Fibroblast of peridontal ligament (primary cell): ENCODE results near the gene F11R.
A peak's percentile ranks its signal among the peaks of the same experiment; 100 is the strongest.
"Not testable (repeated sequence)": the region's sequence is repeated elsewhere in the genome, so short reads cannot be mapped to it uniquely, and the experiment has no call there.

Source experiments
- DNase-seq: peaks from one replicate; pipeline ENCODE4 v3.0.0-alpha.2; 2010; ENCODE audit errors: extremely low read depth

F11R gene

DNA sequence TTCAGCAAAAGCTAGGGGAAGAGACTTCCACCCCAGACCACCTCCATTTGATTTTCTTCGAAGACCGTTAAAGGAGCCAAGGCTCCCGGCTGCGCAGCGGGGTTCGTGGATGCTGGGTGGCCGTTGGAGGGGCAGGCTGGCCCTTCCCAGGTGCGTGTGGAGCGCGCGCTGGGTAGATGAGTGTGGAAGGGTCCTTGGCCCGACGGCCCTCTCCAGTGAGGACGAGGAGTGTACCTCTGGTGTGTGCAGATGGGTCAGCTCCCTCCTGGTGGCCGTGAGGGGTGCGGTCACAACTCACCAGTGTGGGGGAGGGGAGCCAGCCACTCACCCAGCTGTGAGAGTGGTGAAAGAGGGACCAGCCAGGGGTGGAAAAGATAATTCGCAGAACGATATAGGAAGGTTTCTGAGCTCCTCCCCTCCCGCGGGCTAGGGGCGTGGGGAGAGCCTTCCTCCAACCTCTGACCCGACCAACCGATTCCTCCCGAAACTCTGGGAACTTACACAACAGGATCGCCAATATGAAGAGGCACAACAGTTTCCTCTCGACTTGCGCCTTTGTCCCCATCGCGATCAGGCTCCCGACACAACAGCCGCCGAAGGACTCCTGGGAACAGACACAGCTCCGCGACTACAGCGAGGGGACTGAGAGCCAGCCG lies at the start of gene F11R:
Gene F11R, minus strand, starts transcription at position 644 of the 656 bp plus-strand sequence. Its CDS starts 79 bp downstream, at position 565.
- no peak for DNase-seq

DNA sequence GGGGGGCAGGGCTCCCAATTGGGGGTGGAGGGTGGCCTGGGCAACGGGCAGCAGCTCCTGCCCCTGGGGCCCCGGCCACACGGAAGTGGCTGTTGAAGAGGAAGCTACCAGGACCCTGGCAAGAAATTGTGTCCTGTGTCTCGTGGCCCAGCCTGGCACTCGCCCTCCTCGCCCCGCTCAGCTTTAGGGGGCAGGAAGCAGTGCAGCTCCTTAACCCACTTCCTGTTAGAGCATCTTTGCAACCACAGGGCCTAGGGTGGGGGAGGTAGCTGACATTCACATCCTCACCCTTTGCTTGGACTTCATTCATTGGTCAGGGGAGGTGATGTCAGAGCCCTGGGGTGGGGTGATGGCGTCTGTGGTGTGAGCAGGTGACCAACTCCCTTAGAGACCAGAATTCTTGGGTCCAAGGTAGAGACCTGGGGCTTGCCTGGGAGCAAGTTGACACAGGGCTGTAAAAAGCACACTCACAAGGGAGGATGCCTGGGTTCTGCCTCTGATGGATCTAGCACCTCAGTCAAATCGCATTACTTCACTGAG lies 48.8 kb upstream of the F11R start, which contains the start of gene ARHGAP30:
Gene ARHGAP30, minus strand, starts transcription at position 161 of the 540 bp plus-strand sequence. CDS start 267 bp downstream, outside the sequence.
- no peak for DNase-seq

DNA sequence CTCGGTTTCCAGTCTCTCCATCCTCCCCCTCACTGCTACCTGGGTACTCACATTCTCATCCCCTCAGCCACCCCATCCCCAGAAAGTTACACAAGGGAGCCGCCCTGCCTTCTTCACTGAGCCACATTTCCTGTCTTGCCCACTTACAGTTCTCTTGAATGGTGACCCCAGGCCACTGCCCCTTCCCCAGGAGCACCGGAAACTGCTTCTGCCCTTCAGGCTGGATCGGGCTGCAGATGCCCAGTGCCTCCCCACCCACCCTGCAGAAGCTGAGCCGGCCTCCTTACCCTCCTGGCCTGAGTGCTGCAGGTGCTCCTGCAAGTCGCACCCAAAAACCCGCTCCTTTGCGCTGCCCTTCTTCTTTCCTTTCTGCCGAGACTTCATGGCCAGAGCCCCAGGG lies 48.3 kb upstream of the F11R start:
- DNase-seq: no peak

DNA sequence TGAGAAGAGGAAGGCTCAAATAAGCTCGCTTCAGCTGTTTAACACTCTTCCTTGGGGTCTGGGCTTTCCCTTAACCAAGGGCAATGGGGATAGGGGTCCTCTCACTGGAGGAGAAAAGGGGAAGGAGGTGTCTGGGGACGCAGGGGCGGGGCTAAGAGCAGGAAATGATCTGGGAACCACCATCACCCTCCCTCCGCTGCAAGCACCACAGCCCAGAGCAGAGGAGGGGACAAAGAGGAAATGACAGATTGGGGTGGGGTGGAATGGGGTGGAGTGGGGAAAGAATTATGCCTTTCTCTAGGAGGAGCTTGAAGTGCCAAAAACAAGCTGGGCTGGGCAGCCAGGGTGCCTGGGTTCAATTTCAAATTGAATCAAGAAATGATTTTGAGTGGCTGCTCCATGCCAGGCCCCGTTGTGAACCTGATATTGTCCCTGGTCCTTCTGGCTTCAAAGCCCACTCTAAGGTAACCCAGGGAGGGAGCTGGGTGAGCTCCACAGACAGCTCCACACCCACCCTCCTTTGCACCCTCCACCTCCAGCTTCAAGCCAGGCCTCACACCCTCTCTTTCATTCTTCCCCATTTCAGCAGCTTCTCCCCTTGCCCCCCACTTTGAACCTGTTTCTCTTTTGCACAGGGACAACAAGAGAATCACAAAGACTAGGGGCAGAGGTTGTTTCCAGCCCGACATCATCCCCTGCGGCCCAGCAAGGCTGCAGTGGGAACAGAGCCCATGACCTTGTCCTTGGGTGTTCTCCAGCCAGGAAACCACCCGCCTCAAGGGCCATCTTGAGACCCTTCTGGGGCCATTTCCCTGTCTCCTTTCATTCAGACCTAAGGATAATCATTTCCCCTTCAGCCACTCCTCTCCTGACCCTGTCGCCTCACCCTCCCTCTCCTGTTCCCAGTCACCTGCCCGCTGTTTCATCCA lies 47.6 kb upstream of the F11R start:
- no peak for DNase-seq

DNA sequence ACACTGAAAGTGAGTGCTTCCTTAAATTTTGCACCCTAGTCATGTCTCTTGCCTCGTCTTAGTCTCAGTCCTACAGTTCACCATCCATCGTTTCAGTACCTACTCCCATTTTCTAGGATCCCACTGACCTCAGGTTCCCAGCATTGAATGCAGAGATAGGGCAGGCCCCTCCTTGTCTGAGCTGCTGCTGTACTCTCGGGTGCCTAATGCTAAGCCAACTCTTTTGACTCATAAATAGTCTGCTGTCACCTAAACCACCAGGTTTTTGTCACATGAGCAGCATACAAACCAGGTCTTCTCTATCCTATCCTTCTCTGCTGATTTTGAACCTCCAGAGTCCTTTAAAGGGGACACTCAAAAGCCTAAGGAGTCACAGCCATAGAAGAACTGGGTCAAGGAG lies 45.7 kb upstream of the F11R start:
- DNase-seq: no peak

DNA sequence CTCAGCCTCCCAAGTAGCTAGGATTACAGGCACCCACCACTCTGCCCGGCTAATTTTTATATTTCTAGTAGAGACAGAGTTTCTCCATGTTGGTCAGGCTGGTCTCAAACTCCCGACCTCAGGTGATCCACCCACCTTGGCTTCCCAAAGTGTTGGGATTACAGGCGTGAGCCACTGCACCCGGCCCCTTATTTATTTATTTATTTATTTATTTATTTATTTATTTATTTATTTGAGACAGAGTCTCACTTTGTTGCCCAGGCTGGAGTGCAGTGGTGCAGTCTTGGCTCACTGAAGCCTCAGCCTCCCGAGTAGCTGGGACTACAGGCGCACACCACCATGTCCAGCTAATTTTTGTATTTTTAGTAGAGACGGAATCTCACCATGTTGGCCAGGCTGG lies 44.7 kb upstream of the F11R start:
- not testable (repeated sequence) for DNase-seq

DNA sequence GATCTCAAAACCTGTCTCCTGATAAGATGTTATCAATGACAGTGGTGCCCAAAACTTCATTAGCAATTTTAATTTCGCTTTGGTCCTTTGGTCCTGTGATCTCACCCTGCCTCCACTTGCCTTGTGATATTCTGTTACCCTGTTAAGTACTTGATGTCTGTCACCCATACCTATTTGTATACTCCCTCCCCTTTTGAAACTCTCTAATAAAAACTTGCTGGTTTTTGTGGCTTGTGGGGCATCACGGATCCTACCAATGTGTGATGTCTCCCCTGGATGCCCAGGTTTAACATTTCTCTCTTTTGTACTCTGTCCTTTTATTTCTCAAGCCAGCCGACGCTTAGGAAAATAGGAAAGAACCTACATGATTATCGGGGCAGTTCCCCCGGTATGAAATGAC lies 43.0 kb upstream of the F11R start:
- DNase-seq: not testable (repeated sequence)

DNA sequence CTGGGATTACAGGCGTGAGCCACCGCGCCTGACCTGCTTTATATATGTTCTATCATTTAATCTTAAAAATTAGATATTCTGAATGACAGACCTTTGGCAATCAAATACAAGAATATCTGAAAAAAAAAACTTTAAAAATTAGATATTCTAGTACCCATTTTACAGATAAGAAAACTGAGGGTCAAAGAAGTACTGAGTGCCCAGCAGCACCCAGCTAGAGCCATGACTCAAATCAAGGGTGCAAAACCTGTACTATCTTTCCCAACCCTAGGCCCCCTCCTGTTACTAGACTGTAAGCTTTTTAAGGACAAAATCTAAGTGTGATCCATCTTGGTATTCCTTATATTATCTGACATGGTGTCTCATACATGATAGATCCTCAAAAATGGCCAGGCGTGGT lies 40.5 kb upstream of the F11R start:
- no peak for DNase-seq

DNA sequence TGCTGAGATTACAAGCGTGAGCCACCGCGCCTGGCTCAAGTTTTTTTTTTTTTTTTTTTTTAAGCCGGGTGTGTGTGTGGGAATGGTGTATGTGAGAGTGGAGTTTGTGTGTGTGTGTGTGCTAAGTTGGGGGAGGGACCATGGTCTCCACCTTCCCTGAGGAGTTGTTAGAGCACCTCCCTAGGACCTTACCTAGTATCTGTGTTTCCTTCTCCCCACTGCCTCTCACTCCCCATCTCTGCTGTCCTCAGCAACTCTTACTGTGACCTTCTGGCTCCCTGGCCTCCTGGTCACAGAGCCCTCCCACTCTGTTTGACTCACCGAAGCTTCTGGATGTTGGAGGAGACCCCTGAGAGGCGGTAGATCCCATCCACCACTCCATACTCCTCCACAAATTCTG lies 38.3 kb upstream of the F11R start:
- DNase-seq: no peak

DNA sequence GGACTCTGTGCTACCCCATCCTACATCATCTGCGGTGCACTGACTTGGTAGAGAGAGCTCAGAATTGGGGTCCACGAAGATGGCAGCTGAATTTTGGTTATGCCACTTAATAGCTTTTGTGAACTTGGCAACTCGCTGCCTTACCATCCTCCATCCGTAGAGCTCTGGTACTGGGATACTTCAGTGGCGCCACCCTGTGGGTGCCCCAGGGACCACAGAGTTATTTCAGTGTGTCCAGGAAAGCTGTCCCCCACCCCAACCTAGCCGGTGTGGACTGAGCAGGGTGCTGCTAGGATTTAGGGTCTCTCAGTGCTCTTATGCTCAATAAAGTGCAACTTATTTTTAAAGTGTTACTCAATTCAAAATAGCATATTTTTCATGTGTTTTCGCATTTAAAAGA lies 33.9 kb upstream of the F11R start:
- DNase-seq: no peak

DNA sequence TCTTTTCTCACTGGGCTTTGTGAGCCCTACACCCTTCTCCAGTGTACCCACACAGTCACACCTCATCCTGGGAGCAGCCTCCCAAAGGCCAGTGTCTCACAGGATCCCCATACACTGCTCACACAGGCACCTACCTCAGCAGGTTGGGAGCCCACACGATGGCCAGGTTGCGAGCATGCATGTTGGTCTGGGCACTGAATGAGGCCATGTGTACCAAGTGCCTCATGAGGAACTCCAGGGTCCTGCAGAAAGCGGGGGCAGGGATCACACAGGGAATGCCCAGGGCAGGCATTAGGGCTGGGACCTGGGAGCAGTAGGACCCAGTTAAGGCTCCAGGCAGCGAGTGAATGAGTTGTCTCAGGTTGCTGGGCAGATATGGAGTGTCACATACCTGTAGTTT lies 33.3 kb upstream of the F11R start:
- no peak for DNase-seq

DNA sequence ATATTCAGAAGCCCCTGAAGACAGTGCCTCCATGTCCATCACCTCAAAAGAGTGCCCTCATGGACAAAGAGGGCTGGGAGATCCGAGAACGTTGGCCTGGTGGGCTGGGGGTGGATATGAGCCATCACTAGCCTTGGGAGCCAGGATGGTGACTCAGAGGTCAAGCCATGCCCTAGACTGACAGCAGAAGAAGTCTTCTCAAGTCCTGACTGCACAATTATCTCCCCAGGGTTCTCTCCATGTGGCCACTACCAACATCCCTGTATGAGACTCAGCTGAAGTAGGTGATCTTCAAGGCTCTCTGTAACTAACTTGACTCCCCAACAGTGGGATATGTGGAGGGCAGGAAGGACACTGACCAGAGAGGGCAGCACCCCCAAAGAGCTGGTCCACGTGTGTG lies 31.9 kb upstream of the F11R start:
- no peak for DNase-seq

DNA sequence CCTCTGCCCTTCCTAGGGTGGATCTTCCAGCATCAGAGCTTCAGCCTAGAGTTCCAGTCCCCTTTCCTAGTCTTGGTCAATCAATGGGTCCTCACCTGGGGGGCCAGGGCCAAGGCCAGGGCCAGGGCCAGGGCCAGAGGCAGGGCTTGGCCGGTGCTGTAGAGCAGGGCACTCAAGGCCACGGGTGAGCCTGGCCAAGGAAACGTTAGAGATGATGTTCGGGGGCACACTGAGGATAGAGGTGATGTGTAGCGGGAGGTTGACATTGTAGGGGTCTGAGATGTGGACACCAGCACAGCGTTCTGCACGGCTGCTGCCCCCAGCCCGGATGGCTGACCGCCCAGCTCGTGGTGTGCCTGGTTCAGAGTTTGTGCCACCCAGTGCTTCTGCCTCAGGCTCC lies 30.3 kb upstream of the F11R start:
- no peak for DNase-seq

DNA sequence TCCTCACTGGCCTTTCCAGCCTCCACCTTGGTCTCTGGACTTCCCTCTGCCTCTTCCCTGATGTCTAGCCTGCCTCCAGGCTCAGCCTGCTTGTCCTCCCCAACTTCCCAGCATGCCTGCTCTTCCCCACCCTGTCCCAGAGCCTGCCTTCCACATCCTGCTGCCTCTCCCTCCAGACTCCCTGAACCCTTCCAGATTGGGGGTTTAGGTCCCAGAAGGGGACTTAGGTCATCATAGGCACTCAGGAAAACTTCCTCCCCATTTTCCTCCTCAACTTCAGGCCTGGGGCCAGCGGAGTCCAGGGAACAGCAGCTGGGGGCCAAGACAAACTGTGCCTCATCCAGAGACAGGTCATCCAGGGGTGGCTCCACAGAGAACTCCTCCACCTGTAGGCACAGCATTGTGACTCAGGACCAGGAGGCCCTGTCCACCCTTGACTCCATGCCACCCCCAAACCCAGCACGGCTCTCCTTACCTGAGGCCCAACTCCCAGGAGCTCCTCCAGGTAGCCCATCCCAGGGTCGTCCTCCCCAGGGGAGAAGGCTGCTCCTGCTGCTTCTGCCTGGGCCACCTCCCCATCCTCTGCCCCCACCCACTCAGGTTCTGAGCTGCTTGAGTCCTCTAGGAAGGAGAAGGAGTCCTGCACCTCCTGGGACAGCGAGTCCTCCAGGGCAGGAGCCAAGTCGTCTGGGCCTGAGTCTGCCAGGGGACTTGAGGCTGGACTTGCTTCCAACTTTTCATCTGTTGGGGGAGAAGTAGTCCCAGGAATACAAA lies 28.2 kb upstream of the F11R start:
- DNase-seq: no peak

DNA sequence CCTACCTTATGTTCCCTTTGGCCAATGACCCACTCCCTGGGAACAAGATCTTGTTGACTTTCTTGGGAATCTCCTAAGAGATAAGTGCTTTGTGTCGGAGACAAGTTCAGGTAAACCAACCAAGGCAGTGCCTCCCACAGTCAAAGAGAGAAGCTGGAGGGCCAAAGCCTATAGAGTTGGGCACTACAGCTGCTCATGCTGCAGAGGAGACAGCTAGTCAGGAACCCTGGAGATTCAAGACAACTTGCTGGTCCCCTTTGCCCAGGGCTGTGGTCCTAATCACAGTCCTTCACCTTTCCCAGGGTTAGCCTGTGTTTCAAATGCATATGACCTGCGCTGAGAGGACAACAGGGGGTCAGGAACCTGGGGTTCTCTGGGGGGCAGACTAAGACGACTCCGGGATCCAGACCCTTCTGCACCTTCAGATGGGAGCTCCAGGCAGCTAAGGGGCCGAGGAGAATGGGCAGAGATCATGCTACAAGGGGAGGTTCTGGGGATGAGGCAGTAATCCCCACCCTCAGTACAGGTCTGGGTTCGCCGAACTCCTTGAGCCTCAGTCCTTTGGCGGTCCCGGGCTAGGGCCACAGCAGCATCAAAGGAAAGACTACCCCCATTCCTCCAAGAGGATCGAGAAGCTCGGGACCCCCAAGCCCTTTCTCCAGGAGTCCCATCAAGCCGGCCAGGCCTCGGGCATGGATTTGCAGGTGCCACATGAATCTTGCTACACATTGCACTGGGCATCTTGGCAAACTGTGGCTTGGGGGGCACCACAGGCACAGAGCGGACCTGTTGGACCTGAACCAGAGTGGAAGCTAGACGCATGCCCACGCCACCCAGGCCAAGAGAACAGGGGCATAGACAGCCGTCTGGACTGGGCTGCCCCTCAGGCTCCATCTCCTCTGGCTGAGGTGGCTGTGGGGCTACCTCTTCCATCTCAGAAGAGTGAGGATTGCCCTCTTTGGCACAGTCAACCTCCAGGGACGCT lies 26.8 kb upstream of the F11R start:
- DNase-seq: no peak

DNA sequence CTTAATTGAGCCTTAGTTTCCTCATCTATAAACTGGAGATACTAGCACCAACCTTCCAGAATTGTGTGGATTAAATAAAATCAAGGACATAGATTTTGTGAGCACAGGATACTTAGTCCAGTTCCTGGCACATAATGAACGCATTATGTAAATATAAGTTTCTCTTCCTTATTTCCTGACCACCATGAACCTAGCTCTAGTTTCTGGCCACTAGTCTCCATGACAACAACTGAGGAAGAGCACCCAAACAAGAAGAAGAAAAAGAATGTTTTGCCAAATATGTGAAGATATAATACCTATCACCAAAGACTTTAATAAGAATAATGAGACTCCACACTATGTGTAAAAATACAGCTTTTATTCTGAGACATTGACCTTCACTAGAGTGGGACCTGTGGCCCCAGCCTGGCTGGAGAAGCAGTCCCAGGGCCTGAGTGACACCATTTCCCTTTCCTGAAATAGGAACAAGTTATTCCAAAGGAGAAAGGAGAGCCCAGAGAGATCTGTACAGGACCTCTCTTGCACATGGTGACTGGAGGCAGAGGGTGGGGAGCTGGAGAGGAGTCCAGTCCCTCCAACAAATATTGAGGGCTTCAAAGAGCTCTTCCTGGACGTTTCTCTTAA lies 25.8 kb upstream of the F11R start:
- no peak for DNase-seq

DNA sequence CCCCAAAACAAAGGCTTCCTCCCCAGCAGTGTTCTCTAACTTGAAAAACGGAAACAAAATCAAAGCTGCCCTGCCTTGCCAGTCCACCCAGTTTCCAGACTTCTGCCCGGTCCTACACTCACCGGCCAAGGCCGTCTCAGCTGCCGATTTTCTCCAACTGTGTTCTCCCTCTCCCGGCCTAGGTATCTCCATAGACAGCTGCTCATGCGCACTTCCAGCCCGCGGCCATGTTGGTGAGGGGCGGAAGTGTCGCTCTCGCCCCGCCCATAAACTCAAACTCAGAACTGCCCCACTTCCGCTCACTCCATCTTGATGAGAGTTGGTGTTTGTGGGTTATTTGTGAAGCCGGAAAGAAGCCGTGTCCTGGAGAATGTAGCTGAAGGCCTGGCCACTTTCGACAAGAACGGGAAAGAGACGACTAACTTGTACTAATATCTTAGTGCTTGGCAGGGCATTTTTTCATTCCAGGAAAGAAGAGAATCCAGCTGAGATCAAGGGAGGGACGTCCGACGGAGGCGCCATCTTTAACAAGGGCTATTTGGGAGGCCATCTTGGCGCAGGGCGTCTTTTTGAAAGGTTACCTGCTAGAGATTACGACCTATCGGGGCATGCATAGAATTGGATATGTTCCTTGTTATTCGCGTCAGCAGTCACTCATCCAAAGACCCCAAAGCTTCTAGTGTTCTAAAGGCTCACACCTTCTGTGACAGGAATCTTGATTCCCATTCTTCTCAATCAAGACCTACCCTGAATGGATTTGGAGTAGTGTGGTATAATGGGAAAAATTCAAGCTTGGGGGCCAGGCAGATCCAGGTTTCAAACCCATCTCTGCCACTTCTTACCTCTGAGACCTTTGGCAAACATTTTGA lies 25.0 kb upstream of the F11R start, which contains the start of gene USF1:
Gene USF1, minus strand, starts transcription at position 242 of the 869 bp plus-strand sequence. CDS start 2,702 bp downstream, outside the sequence.
- peak; percentile 95 for DNase-seq

DNA sequence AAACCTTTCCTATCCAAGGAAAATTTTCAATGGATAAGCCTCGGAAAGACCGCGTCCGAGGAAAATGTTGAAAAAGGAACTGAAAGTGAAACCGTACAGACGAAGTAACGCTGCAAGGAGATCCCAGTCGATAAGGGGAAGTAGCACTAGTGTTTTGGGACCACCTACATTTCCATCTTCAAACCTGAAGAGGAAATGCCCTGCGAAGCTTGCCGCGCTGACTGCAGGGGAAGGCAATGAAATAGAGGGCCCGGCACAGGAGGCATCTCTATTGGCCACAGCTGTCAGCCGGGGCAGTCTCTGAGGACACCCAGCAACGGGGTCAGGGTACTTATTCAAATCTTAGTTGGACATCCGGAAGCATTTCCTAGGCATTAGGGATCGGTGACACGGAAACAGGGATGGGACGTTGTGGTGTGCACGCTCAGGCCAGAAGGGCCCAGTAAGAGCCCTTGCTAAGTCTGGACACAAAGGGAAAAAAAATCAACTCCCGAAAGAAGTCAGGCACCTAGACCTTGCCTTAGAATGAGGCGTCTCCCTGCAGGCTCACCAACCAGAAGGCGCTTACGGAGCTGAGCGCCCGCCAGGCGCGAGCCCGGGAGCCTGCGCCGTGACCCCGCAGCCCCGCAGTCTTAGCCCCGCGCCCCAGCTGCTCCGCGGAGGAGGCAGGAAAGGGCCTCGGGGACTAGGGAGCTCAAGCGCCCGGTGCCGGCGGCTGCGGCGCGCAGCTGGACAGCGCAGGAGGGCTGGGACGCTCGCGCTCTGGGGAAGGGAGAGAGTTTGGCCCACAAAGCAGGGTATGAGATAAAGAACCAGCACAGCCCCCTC lies 24.2 kb upstream of the F11R start:
- peak; percentile 50 for DNase-seq
